H9 (cell line): ENCODE measurements around the gene TRAPPC14. TPM values are rescaled to one million over a fixed set of nuclear protein-coding genes. Genes with fewer than 3 reads are reported as not detected.

Source experiments
- DNase-seq: peaks from one replicate; pipeline ENCODE4 v3.0.0-alpha.2; 2017
- H2AFZ ChIP-seq: one replicate; pipeline ENCODE4 v1.6.1; 2013; ENCODE audit warnings: mild to moderate bottlenecking, low read length, control low read depth, moderate library complexity
- H2AK5ac ChIP-seq: 2 replicates; pipeline ENCODE4 v1.6.1; 2013; ENCODE audit warnings: low read length, control low read depth, mixed read lengths; ENCODE audit not compliant: insufficient read length
- H2BK120ac ChIP-seq: one replicate; pipeline ENCODE4 v1.6.1; 2013; ENCODE audit warnings: low read depth, mild to moderate bottlenecking, low read length, control low read depth, inconsistent platforms; ENCODE audit not compliant: poor library complexity, severe bottlenecking
- H2BK12ac ChIP-seq: 2 replicates; pipeline ENCODE4 v1.6.1; 2013; ENCODE audit warnings: low read length, control low read depth, mixed read lengths, low read depth; ENCODE audit not compliant: insufficient read length
- H2BK15ac ChIP-seq: 2 replicates; pipeline ENCODE4 v1.6.1; 2013; ENCODE audit warnings: low read depth, low read length, control low read depth
- H2BK20ac ChIP-seq: one replicate; pipeline ENCODE4 v1.6.1; 2013; ENCODE audit warnings: low read depth, mild to moderate bottlenecking, low read length, control low read depth, inconsistent platforms; ENCODE audit not compliant: poor library complexity, severe bottlenecking
- H2BK5ac ChIP-seq: 2 replicates; pipeline ENCODE4 v1.6.1; 2013; ENCODE audit warnings: low read length, control low read depth, mixed read lengths; ENCODE audit not compliant: insufficient read length
- H3K14ac ChIP-seq: 2 replicates; pipeline ENCODE4 v1.6.1; 2013; ENCODE audit warnings: low read length, control low read depth; ENCODE audit not compliant: insufficient read depth
- H3K18ac ChIP-seq: 2 replicates; pipeline ENCODE4 v1.6.1; 2013; ENCODE audit warnings: low read depth, mild to moderate bottlenecking, mixed read lengths, low read length, control low read depth; ENCODE audit not compliant: insufficient read length
- H3K23ac ChIP-seq: 2 replicates; pipeline ENCODE4 v1.6.1; 2013; ENCODE audit warnings: low read length, control low read depth, mixed read lengths, low read depth; ENCODE audit not compliant: insufficient read length
- H3K23me2 ChIP-seq: 2 replicates; pipeline ENCODE4 v1.6.1; 2013; ENCODE audit warnings: low read depth, mild to moderate bottlenecking, mixed read lengths, low read length, control low read depth; ENCODE audit not compliant: insufficient read length, poor library complexity, severe bottlenecking
- H3K27ac ChIP-seq: 2 replicates; pipeline ENCODE4 v1.5.1; 2013; ENCODE audit warnings: low read length, control low read depth, mixed read lengths, low read depth; ENCODE audit not compliant: insufficient read length
- H3K27me3 ChIP-seq: 2 replicates; pipeline ENCODE4 v1.6.1; 2013; ENCODE audit warnings: low read length, control low read depth, inconsistent platforms; ENCODE audit not compliant: insufficient read depth
- H3K4ac ChIP-seq: 2 replicates; pipeline ENCODE4 v1.6.1; 2013; ENCODE audit warnings: low read depth, mild to moderate bottlenecking, control low read depth, inconsistent platforms, low read length, moderate library complexity
- H3K4me1 ChIP-seq: 2 replicates; pipeline ENCODE4 v1.6.1; 2013; ENCODE audit warnings: low read length, control low read depth, inconsistent platforms; ENCODE audit not compliant: insufficient read depth
- H3K4me2 ChIP-seq: 2 replicates; pipeline ENCODE4 v1.6.1; 2013; ENCODE audit warnings: low read length, control low read depth, mixed read lengths; ENCODE audit not compliant: insufficient read length, insufficient read depth
- H3K56ac ChIP-seq: 2 replicates; pipeline ENCODE4 v1.6.1; 2013; ENCODE audit warnings: low read depth, mild to moderate bottlenecking, mixed read lengths, low read length, control low read depth; ENCODE audit not compliant: insufficient read length
- H3K79me1 ChIP-seq: 2 replicates; pipeline ENCODE4 v1.6.1; 2013; ENCODE audit warnings: low read depth, mild to moderate bottlenecking, moderate library complexity, low read length, control low read depth, inconsistent platforms; ENCODE audit not compliant: insufficient read depth, poor library complexity, severe bottlenecking
- H3K79me2 ChIP-seq: 2 replicates; pipeline ENCODE4 v1.6.1; 2013; ENCODE audit warnings: low read length, control low read depth, inconsistent platforms; ENCODE audit not compliant: insufficient read depth
- H3K9ac ChIP-seq: 2 replicates; pipeline ENCODE4 v1.6.1; 2013; ENCODE audit warnings: low read length, control low read depth, mixed read lengths; ENCODE audit not compliant: insufficient read length; ENCODE audit errors: extremely low read depth
- H3K9me3 ChIP-seq: one replicate; pipeline ENCODE4 v1.6.1; 2013; ENCODE audit warnings: low read depth, low read length, inconsistent platforms; ENCODE audit not compliant: control insufficient read depth
- H3T11ph ChIP-seq: one replicate; pipeline ENCODE4 v1.6.1; 2013; ENCODE audit warnings: mild to moderate bottlenecking, low read length, control low read depth, inconsistent platforms
- H4K20me1 ChIP-seq: one replicate; pipeline ENCODE4 v1.6.1; 2013; ENCODE audit not compliant: control insufficient read depth, insufficient read length, insufficient read depth
- H4K5ac ChIP-seq: 2 replicates; pipeline ENCODE4 v1.6.1; 2013; ENCODE audit warnings: low read depth, mild to moderate bottlenecking, mixed read lengths, low read length, control low read depth; ENCODE audit not compliant: insufficient read length
- H4K8ac ChIP-seq: replicated peaks from 2 replicates; pipeline ENCODE4 v1.6.1; 2013; ENCODE audit warnings: low read length, control low read depth, mixed read lengths, low read depth; ENCODE audit not compliant: insufficient read length
- H4K91ac ChIP-seq: 2 replicates; pipeline ENCODE4 v1.6.1; 2013; ENCODE audit warnings: low read depth, mild to moderate bottlenecking, moderate library complexity, mixed read lengths, low read length, control low read depth; ENCODE audit not compliant: insufficient read length
- H3K27ac Mint-ChIP-seq, 3 experiments: 2 replicates in 2 of 3; 3 replicates in 1 of 3; pipeline ENCODE4 v1.8.0; 2020 to 2021; ENCODE audit warnings: mixed read lengths in 3 of 3, mild to moderate bottlenecking in 1 of 3, moderate library complexity in 1 of 3
- H3K27me3 Mint-ChIP-seq: 2 replicates; pipeline ENCODE4 v1.8.0; 2021; ENCODE audit warnings: low read depth, mild to moderate bottlenecking, moderate library complexity, mixed read lengths
- H3K36me3 Mint-ChIP-seq, 3 experiments: 2 replicates in 2 of 3; 3 replicates in 1 of 3; pipeline ENCODE4 v1.8.0; 2020 to 2021; ENCODE audit warnings: low read depth in 3 of 3, mixed read lengths in 3 of 3; ENCODE audit not compliant: insufficient read depth in 1 of 3
- H3K4me1 Mint-ChIP-seq, 2 experiments: 2 replicates each; pipeline ENCODE4 v1.8.0; 2020; ENCODE audit warnings: mixed read lengths in 2 of 2
- H3K4me3 Mint-ChIP-seq, 2 experiments: 2 replicates in 1 of 2; 3 replicates in 1 of 2; pipeline ENCODE4 v1.8.0; 2020 to 2021; ENCODE audit warnings: mild to moderate bottlenecking in 2 of 2, mixed read lengths in 2 of 2, moderate library complexity in 1 of 2
- H3K9me3 Mint-ChIP-seq, 2 experiments: 2 replicates in 1 of 2; 3 replicates in 1 of 2; pipeline ENCODE4 v1.8.0; 2020; ENCODE audit warnings: mild to moderate bottlenecking in 2 of 2, mixed read lengths in 2 of 2, moderate library complexity in 1 of 2
- WGBS: extraction: QIAGEN DNeasy Blood & Tissue Kit; methylation state at CpG from one replicate; pipeline ENCODE4 v1.1.7; 2013; ENCODE audit warnings: missing lambda C conversion rate, low lambda C conversion rate, mixed read lengths; ENCODE audit not compliant: insufficient read length; ENCODE audit errors: extremely low coverage; 5-methylcytosine and 5-hydroxymethylcytosine counted together
- total RNA-seq: library from RNA; stranded (reverse); gene quantifications from 2 replicates; pipeline ENCODE4 v1.2.1, GENCODE V29; 2021
- TF ChIP-seq, protein P1 (sequence below): fragments of 200-600 bp; sonication (generic); conservative IDR thresholded peaks from 3 replicates; pipeline ENCODE4 v1.8.0; 2021; ENCODE audit warnings: antibody characterized with exemption, mild to moderate bottlenecking

TRAPPC14 gene
- total RNA-seq, 1 experiment from 2014 or later: 32.8 TPM

DNA sequence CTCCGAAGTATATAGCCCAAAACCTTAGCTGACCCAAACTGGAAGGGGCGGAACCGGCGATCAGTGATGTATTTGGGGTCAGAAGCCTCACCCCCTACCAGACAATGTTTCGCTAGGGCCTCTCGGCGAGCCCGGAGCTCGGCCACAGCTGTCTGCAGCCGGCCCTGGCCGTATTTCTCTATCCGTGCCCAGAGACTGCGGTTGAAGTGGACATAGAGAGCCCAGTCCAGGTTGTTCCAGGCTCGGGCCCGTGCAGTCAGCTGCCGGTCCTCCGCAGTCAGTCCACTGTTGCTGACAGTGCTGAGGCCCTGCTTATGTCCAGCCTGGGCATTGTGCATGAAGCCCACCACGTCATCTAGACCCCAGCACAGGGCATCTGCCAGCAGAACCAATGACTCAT is 1.5 kb upstream of the TRAPPC14 start:
- Histone ChIP-seq H2BK12ac (no peak overlapping the region), H2AK5ac (no peak overlapping the region), H4K20me1 (no peaks in the 10 kb centered on the region), H3K79me2 (no peaks in the 10 kb centered on the region), H3K23ac (no peak overlapping the region), H2BK5ac (no peak overlapping the region), H3K9ac (no peak overlapping the region), H2AFZ (no peak overlapping the region), H3T11ph (no peak overlapping the region), H3K18ac (no peak overlapping the region), H3K27ac (no peak overlapping the region), H2BK15ac (no peak overlapping the region), H3K27me3 (no peaks in the 10 kb centered on the region), H4K8ac (no peak overlapping the region), H3K14ac (no peak overlapping the region; the same call in 1 of the 2 replicates), H4K5ac (no peak overlapping the region), H2BK20ac (no peak overlapping the region), H3K9me3 (no peaks in the 10 kb centered on the region), H3K79me1 (peaks cover 2% of the 10 kb centered on the region), H3K56ac (no peak overlapping the region), H4K91ac (no peak overlapping the region), H3K4me2 (no peak overlapping the region), H3K4ac (no peak overlapping the region), H3K23me2 (peaks cover 10% of the 10 kb centered on the region), H2BK120ac (no peak overlapping the region), H3K4me1 (no peaks in the 10 kb centered on the region; the same call in 1 of the 2 replicates)
- peaks cover 9 to 23% (median 23%) of the 10 kb centered on the region in 3 experiments; a peak in 6 of 7 replicates for H3K36me3 Mint-ChIP-seq
- no peaks in the 10 kb centered on the region; the same call in none of the 2 replicates for H3K27me3 Mint-ChIP-seq
- no peaks in the 10 kb centered on the region for H3K9me3 Mint-ChIP-seq
- DNase-seq: no peak
- 0 out of 5 replicates have a peak overlapping the region, but pooled peaks of 1 of the 2 experiments have one; percentile 23 for H3K4me3 Mint-ChIP-seq
- WGBS: no CpG with 5 or more reads among the region's 18 CpGs
- TF ChIP-seq, protein P1, sequence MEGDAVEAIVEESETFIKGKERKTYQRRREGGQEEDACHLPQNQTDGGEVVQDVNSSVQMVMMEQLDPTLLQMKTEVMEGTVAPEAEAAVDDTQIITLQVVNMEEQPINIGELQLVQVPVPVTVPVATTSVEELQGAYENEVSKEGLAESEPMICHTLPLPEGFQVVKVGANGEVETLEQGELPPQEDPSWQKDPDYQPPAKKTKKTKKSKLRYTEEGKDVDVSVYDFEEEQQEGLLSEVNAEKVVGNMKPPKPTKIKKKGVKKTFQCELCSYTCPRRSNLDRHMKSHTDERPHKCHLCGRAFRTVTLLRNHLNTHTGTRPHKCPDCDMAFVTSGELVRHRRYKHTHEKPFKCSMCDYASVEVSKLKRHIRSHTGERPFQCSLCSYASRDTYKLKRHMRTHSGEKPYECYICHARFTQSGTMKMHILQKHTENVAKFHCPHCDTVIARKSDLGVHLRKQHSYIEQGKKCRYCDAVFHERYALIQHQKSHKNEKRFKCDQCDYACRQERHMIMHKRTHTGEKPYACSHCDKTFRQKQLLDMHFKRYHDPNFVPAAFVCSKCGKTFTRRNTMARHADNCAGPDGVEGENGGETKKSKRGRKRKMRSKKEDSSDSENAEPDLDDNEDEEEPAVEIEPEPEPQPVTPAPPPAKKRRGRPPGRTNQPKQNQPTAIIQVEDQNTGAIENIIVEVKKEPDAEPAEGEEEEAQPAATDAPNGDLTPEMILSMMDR: no peak
- no peak overlapping the region for H3K27ac Mint-ChIP-seq
- peaks cover 16 to 24% of the 10 kb centered on the region in 2 experiments for H3K4me1 Mint-ChIP-seq
